GM19372 (cell line): ENCODE measurements around the gene PGS1.
"Not testable (repeated sequence)": the region's sequence is repeated elsewhere in the genome, so short reads cannot be mapped to it uniquely, and the experiment has no call there.

Experiments used
- ATAC-seq: cut with Tn5 transposase; IDR thresholded peaks from one replicate; pipeline ENCODE4 v1.9.1; 2021; ENCODE audit warnings: mild to moderate bottlenecking, low read depth, moderate library complexity; ENCODE audit not compliant: unreplicated experiment

Gene PGS1

DNA sequence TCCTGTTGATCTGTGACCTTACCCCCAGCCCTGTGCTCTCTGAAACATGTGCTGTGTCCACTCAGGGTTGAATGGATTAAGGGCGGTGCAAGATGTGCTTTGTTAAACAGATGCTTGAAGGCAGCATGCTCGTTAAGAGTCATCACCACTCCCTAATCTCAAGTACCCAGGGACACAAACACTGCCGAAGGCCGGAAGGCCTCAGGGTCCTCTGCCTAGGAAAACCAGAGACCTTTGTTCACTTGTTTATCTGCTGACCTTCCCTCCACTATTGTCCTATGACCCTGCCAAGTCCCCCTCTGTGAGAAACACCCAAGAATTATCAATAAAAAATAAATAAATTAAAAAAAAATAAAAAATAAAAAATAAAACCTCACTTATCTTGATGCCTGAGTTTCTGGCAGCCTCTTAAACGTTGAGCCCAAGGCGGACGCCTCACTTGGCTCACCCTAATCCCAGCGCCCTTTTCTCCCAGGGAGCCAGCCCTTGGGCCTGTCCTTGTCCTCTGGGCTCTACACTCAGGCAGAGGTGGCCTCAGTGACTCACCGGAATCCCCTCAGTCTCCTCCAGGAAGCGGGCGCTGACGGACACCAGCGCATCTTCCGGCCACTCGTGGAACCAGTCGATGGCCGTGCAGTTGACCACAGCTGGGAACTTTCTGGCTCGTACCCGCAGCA lies 87.8 kb downstream of the PGS1 start:
- not testable (repeated sequence) for ATAC-seq

DNA sequence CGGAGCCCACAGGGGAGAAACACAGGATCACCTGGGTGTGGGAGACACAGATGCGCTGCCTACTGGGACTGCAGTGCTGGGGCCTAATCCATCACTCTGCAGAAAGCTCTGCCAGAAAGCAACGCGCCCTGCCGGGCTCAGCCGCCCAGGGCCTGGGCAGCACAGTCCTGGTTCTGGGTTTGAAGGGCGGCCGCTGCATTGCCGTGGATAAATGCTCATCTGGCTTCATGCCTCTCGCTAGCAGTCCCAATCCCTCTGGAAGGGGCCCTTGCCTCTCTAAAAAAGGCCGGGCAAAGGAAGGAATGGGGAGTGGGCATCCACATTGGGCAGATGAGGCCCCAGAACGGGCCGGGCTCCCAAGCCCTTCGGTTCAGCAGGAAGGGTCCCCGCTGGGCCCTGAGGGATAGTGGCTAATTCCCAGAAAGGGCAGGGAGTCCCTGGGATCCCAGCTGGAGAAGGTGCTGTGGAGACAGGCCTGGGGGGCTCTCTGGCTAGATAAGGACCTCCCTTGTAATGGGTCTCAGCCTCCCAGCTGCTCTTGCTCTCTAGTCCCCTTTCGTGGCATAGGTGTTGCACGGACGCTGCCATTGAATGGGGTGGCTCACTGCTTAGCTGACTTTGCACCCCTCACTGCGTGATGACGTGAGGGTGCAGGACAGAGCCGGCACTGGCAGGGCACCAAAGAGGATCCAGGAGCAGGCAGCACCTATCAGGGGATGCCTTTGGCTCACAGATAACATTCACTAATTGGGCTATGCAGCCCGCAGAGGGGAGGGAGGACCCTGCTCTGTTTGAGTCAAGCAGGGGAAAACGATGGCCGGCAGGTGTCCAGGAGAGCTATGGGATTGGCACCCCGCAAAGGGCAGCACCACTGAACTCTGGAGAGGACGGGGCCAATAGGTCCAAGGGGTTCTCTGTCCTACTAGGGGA lies 88.6 kb downstream of the PGS1 start:
- no peak for ATAC-seq

DNA sequence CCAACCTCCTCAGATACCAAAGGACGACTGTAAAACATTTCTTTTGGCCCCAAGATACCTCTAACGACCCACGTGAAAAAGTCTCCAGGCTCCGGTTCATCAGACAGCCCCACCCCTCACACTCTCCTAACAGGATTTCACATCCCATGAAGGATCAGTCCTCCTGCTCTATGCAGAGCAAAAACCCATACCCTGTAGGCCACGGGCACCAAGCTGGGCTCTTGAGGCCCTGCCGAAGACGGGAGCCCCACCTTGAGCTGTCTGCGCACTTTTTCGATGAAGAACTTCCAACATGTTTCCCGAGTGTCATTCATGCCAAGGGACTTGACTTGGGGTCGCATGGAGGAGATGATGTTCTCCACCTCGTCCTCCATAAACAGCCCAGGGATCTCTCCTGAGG lies 89.9 kb downstream of the PGS1 start:
- ATAC-seq, result no peak

DNA sequence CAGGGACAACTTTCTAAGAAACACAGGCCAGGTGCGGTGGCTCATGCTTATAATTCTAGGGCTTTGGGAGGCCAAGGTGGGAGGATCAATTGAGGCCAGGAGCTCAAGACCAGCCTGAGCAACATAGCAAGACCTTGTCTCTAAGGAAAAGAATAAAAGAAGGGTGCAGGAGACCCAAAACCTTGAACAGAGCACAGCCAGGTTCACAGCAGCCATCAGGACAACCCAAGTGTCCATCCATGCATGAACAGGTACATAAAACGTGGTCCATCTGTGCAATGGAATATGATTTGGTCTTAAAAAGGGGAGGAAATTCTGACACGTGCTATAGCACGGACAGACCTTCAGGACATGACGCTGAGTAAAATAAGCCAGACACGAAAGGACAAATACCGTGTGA lies 91.0 kb downstream of the PGS1 start:
- ATAC-seq, result no peak

DNA sequence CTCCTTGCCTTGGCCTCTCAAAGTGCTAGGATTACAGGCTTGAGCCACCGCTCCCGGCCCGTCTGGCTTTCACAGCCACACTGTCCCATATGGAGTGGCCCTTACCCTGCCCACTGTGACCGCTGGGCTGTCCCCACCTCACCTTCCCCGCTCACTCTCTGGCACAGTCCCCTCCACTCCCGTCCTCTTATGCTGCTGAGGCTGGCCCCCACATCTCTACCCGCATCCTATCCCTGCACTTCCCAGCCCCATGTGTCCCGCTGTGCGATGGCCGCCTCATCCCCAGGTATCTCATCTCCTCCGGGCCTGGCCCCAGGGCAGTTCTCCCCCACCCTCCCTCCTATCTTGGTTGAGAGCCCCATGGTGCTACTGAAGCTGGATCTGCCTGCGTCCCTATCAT lies 93.2 kb downstream of the PGS1 start:
- ATAC-seq, result no peak

DNA sequence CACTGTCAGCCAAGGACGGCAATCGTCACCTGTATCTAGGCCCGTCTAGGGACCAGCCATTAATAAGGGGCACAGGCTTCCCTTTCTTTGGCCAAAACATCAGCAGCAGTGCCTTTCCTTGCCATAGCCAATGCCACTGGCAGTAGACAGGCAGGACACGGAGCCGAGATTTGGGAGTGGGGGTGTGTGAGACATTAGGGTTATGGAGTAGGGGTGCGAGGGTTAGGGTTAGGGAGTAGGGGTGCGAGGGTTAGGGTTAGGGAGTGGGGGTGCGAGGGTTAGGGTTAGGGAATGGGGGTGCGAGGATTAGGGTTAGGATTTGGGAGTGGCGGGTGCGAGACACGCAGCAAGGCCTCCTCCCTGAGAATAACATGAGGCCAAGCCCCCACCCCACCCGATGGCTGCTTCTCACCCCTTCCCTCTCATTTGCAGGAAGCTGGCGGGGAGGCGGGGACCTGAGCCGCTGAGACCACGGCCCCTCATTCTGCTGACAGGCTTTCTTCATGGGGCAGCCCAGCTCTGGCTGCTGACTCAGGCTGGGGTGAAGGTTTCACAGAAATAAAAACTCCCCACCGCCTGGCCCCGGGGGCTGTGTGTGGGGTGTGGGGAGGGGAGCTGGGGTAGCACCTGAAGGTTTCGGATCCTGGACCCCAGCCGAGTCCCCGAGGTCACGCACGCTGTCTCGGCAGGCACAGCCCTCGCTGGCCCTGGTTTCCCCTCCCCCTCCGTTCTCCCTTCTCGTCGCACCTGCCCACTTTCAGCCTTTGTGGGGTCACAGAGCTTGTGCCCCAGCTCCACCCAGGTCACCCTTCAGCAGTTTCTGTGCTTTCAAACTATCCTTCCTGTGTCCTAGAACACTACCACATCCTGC lies 93.8 kb downstream of the PGS1 start:
- ATAC-seq, result no peak

DNA sequence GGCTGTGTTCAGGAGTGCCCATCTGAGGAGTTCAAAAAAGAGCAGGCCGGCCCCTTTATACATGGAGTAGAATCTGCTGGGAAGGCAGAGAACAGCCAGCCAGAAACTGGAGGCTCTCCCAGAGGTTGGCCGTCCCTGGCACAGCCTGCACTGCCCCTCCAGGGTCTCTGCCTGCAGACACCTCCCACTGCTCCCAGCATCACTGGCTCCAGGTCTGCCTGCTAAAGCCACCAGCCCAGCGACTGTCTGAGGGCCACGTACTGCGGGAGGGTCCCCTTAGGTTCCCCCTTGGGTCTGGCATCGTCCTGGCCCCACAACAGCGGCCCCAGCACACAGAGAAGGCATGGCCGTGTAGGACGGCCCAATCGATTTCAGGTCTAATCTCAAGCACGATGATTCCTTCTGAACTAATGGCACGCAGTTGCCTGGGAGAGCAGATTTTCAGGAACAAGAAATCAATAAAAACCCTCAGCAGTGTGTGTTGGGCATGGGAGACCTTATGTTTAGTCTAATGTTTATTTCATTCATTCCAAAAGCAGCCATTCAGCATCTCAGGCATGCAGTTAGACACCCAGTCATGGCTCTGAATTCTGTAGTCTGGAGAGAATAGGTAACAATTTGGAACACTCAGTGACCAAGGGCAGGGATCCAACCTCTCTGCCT lies 95.6 kb downstream of the PGS1 start:
- no peak for ATAC-seq
